ENCODE measurements around the gene QRICH2. TPM values are rescaled to one million over a fixed set of nuclear protein-coding genes. Genes with fewer than 3 reads are reported as not detected.

Gene QRICH2
- total RNA-seq, 2 experiments from 2014 or later, result 7.2 to 9.4 TPM

- CTCF ChIA-PET (ENCODE audit: unreplicated experiment), result interaction anchor here (0.6 to 1.2 kb wide), 6 partner anchors 15 to 1693 kb away, joined by 3 to 4 read pairs (median 3); partner anchors contain the start of gene TNRC6C
- H3K9me2 ChIP-seq (ENCODE audit: insufficient read depth, low read length), result no peaks in the 10 kb centered on the region
- TF ChIP-seq EZH2phosphoT487 (IDR thresholded peaks at IDR 0.05; ENCODE audit: borderline replicate concordance, low read depth, low read length) (no peak), CTCF (conservative IDR thresholded peaks at IDR 0.05; ENCODE audit: low read length) (no peak)
- peak within 1 kb of the TSS; percentile 89 for H3K4me3 ChIP-seq (ENCODE audit: low read depth, low read length, poor library complexity, severe bottlenecking)
- H3K4me1 ChIP-seq (ENCODE audit: insufficient read depth, low read length, poor library complexity, severe bottlenecking), result peaks cover 83% of the 10 kb centered on the region
- H3K9me3 ChIP-seq (ENCODE audit: low read length), result no peaks in the 10 kb centered on the region
- H4K20me1 ChIP-seq (ENCODE audit: insufficient read depth, low read length), result no peaks in the 10 kb centered on the region
- H3K27ac ChIP-seq (ENCODE audit: low read depth, low read length, poor library complexity, severe bottlenecking), result peak within 1 kb of the TSS; percentile 90
- intact Hi-C loops (cut with micrococcal nuclease; ENCODE audit: unreplicated experiment), result loop anchor here (2.0 to 10.0 kb wide), 8 partner anchors 192 to 1200 kb away; partner anchors contain the start of genes JMJD6, METTL23, MRPL38 and RECQL5
- peak within 1 kb of the TSS; percentile 91; the same call in 1 of the 2 replicates for H2AFZ ChIP-seq (ENCODE audit: low read length)
- POLR2A ChIA-PET, result interaction anchor here (0.6 to 6.3 kb wide), 13 partner anchors 7 to 464 kb away, joined by 3 to 72 read pairs (median 3); no protein-coding TSS in a partner anchor
- peak within 1 kb of the TSS; percentile 87 for H3K4me2 ChIP-seq (ENCODE audit: low read length)
- peak; percentile 100 for DNase-seq (ENCODE audit: low spot score)
- peaks cover 22% of the 10 kb centered on the region for H3K36me3 ChIP-seq (ENCODE audit: insufficient read depth, low read length)
- peaks cover 44% of the 10 kb centered on the region for H3K79me2 ChIP-seq (ENCODE audit: insufficient read depth, low read depth, low read length)
- no TSS peak for BruUV-seq (replicated peaks)
These were observed 43.1 kb downstream of the QRICH2 start, which contains the start of gene UBALD2 for GRCh38 chr17:76264755-76265623. Gene UBALD2 (plus strand): TSS chr17:76265348. CDS start chr17:76265506, 158 bp downstream.

- CTCF ChIA-PET (ENCODE audit: unreplicated experiment), result interaction anchor here (0.6 to 1.2 kb wide), 4 partner anchors 15 to 1694 kb away, joined by 3 to 4 read pairs (median 3); partner anchors contain the start of gene TNRC6C
- H3K79me2 ChIP-seq (ENCODE audit: insufficient read depth, low read depth, low read length), result peaks cover 38% of the 10 kb centered on the region
- no peak for TF ChIP-seq EZH2phosphoT487 (IDR thresholded peaks at IDR 0.05; ENCODE audit: borderline replicate concordance, low read depth, low read length)
- no peak for TF ChIP-seq CTCF (conservative IDR thresholded peaks at IDR 0.05; ENCODE audit: low read length)
- H3K9me3 ChIP-seq (ENCODE audit: low read length), result no peaks in the 10 kb centered on the region
- intact Hi-C loops (cut with micrococcal nuclease; ENCODE audit: unreplicated experiment), result loop anchor here (2.0 to 10.0 kb wide), 5 partner anchors 192 to 1200 kb away; partner anchors contain the start of genes MRPL38, RECQL5, SAP30BP and SRP68
- H3K4me1 ChIP-seq (ENCODE audit: insufficient read depth, low read length, poor library complexity, severe bottlenecking), result peaks cover 83% of the 10 kb centered on the region
- H2AFZ ChIP-seq (ENCODE audit: low read length), result peak overlapping the region; percentile 91; the same call in 1 of the 2 replicates
- H3K27ac ChIP-seq (ENCODE audit: low read depth, low read length, poor library complexity, severe bottlenecking), result peak overlapping the region; percentile 90
- H3K36me3 ChIP-seq (ENCODE audit: insufficient read depth, low read length), result peaks cover 16% of the 10 kb centered on the region
- no peaks in the 10 kb centered on the region for H3K9me2 ChIP-seq (ENCODE audit: insufficient read depth, low read length)
- TSS peak; percentile 81 for BruUV-seq (replicated peaks)
- peak overlapping the region; percentile 70 for H3K4me2 ChIP-seq (ENCODE audit: low read length)
- H3K4me3 ChIP-seq (ENCODE audit: low read depth, low read length, poor library complexity, severe bottlenecking), result peak overlapping the region; percentile 53
- no peaks in the 10 kb centered on the region for H4K20me1 ChIP-seq (ENCODE audit: insufficient read depth, low read length)
- DNase-seq (ENCODE audit: low spot score), result no peak
- POLR2A ChIA-PET, result interaction anchor here (0.6 to 6.3 kb wide), 15 partner anchors 8 to 464 kb away, joined by 3 to 72 read pairs (median 3); no protein-coding TSS in a partner anchor
These were observed 43.7 kb downstream of the QRICH2 start for GRCh38 chr17:76264425-76264754.
